ENCODE data around the gene AUTS2. TPM values are rescaled to one million over a fixed set of nuclear protein-coding genes. Genes with fewer than 3 reads are reported as not detected.

AUTS2 gene
- total RNA-seq, 1 experiment from 2014 or later: 2.5 TPM

GRCh38 chr7:69799990-69800389 is 201.7 kb downstream of the AUTS2 start:
- no peaks in the 10 kb centered on the region for H3K9me3 ChIP-seq (ENCODE audit: control insufficient read depth, insufficient read depth, low read depth, low read length)
- CTCF ChIA-PET: no interaction called here
- no peak for ATAC-seq
- no peaks in the 10 kb centered on the region for H3K36me3 ChIP-seq (ENCODE audit: control insufficient read depth, insufficient read depth, low read length)
- intact Hi-C loops (cut with micrococcal nuclease; ENCODE audit: unreplicated experiment): no loop called here
- BruUV-seq (replicated peaks): no TSS peak
- no peaks in the 10 kb centered on the region for H3K4me1 ChIP-seq (ENCODE audit: control insufficient read depth, insufficient read depth, low read length)
- H3K4me3 ChIP-seq (ENCODE audit: low read depth in 2 of 2, low read length in 2 of 2): no peak overlapping the region
- no peak for TF ChIP-seq POLR2AphosphoS5 (IDR thresholded peaks at IDR 0.05; ENCODE audit: low read depth, low read length)
- no peak for TF ChIP-seq SIN3A (IDR thresholded peaks at IDR 0.05; ENCODE audit: borderline replicate concordance, insufficient read depth, low read depth, low read length)
- no peak for TF ChIP-seq TCF7L2 (IDR thresholded peaks at IDR 0.05; ENCODE audit: low read depth, low read length)
- no peak for DNase-seq (ENCODE audit: low read depth, low spot score)
- in situ Hi-C loops (cut with HindIII; ENCODE audit: low pct_unique_long_range_greater_than_20kb, low sequenced_read_pairs): no loop called here
- POLR2A ChIA-PET: no interaction called here
- H3K27ac ChIP-seq (ENCODE audit: low read length): no peak overlapping the region
- H3K27me3 ChIP-seq (ENCODE audit: control insufficient read depth, insufficient read depth, low read length): no peaks in the 10 kb centered on the region

- TF ChIP-seq POLR2AphosphoS5 (IDR thresholded peaks at IDR 0.05; ENCODE audit: low read depth, low read length): no peak
- no peak for TF ChIP-seq SIN3A (IDR thresholded peaks at IDR 0.05; ENCODE audit: borderline replicate concordance, insufficient read depth, low read depth, low read length)
- no peak for TF ChIP-seq TCF7L2 (IDR thresholded peaks at IDR 0.05; ENCODE audit: low read depth, low read length)
- no peak for TF ChIP-seq CTCF (IDR thresholded peaks at IDR 0.05)
- TF ChIP-seq REST (IDR thresholded peaks at IDR 0.05; ENCODE audit: insufficient read depth in 1 of 2, low read depth in 2 of 2, low read length in 1 of 2): no peak
- no peaks in the 10 kb centered on the region for H3K4me1 ChIP-seq (ENCODE audit: control insufficient read depth, insufficient read depth, low read length)
- H3K27ac ChIP-seq (ENCODE audit: low read length): no peak overlapping the region
- ATAC-seq (no peak), DNase-seq (ENCODE audit: low read depth, low spot score) (no peak)
- H3K27me3 ChIP-seq (ENCODE audit: control insufficient read depth, insufficient read depth, low read length): no peaks in the 10 kb centered on the region
- no TSS peak for BruUV-seq (replicated peaks)
- ChIA-PET POLR2A (no interaction called here), CTCF (no interaction called here)
- H3K36me3 ChIP-seq (ENCODE audit: control insufficient read depth, insufficient read depth, low read length): no peaks in the 10 kb centered on the region
- H3K9me3 ChIP-seq (ENCODE audit: control insufficient read depth, insufficient read depth, low read depth, low read length): no peaks in the 10 kb centered on the region
- in situ Hi-C loops (cut with HindIII; ENCODE audit: low pct_unique_long_range_greater_than_20kb, low sequenced_read_pairs): no loop called here
- no peak overlapping the region for H3K4me3 ChIP-seq (ENCODE audit: low read depth in 2 of 2, low read length in 2 of 2)
- intact Hi-C loops (cut with micrococcal nuclease; ENCODE audit: unreplicated experiment): no loop called here
These were observed 202.2 kb downstream of the AUTS2 start for GRCh38 chr7:69800495-69800894.

- no TSS peak for BruUV-seq (replicated peaks)
- Histone ChIP-seq H3K36me3 (ENCODE audit: control insufficient read depth, insufficient read depth, low read length) (no peaks in the 10 kb centered on the region), H3K4me1 (ENCODE audit: control insufficient read depth, insufficient read depth, low read length) (no peaks in the 10 kb centered on the region), H3K4me3 (ENCODE audit: low read depth in 2 of 2, low read length in 2 of 2) (no peak overlapping the region), H3K9me3 (ENCODE audit: control insufficient read depth, insufficient read depth, low read depth, low read length) (no peaks in the 10 kb centered on the region), H3K27me3 (ENCODE audit: control insufficient read depth, insufficient read depth, low read length) (no peaks in the 10 kb centered on the region), H3K27ac (ENCODE audit: low read length) (no peak overlapping the region)
- DNase-seq (ENCODE audit: low read depth, low spot score) (no peak), ATAC-seq (no peak)
- ChIA-PET CTCF (no interaction called here), POLR2A (no interaction called here)
- TF ChIP-seq POLR2AphosphoS5 (IDR thresholded peaks at IDR 0.05; ENCODE audit: low read depth, low read length) (no peak), REST (IDR thresholded peaks at IDR 0.05; ENCODE audit: insufficient read depth in 1 of 2, low read depth in 2 of 2, low read length in 1 of 2) (no peak), TCF7L2 (IDR thresholded peaks at IDR 0.05; ENCODE audit: low read depth, low read length) (no peak), CTCF (IDR thresholded peaks at IDR 0.05) (no peak), SIN3A (IDR thresholded peaks at IDR 0.05; ENCODE audit: borderline replicate concordance, insufficient read depth, low read depth, low read length) (no peak)
- intact Hi-C loops (cut with micrococcal nuclease; ENCODE audit: unreplicated experiment) (no loop called here), in situ Hi-C loops (cut with HindIII; ENCODE audit: low pct_unique_long_range_greater_than_20kb, low sequenced_read_pairs) (no loop called here)
These were observed 203.7 kb downstream of the AUTS2 start for GRCh38 chr7:69801729-69802682.

Measured in Panc1 (cell line).